Measurements from ENCODE around the gene TMEM129.
A peak's percentile ranks its signal among the peaks of the same experiment; 100 is the strongest.

The TMEM129 gene

GRCh38 chr4:1728061-1728980 is 7.2 kb upstream of the TMEM129 start:
- peaks cover 10 to 21% of the 10 kb centered on the region in 2 donors for H3K36me3 ChIP-seq (ENCODE audit: control insufficient read depth in 2 of 2, insufficient read depth in 2 of 2, low read length in 2 of 2)
- peaks cover 5% of the 10 kb centered on the region for H3K4me1 ChIP-seq (ENCODE audit: control insufficient read depth, insufficient read depth, low read length)
- no peaks in the 10 kb centered on the region for H3K27me3 ChIP-seq (ENCODE audit: control insufficient read depth in 1 of 2, insufficient read depth in 2 of 2, low read length in 2 of 2)
- H3K4me3 ChIP-seq (ENCODE audit: low read length in 2 of 2) = no peak overlapping the region
- no peak overlapping the region for H3K9ac ChIP-seq (ENCODE audit: low read length in 2 of 2)
- no peak overlapping the region for H3K27ac ChIP-seq (ENCODE audit: low read length)
- no peaks in the 10 kb centered on the region for H3K9me3 ChIP-seq (ENCODE audit: control insufficient read depth in 2 of 2, low read length in 2 of 2)

- H3K4me1 ChIP-seq (ENCODE audit: control insufficient read depth, insufficient read depth, low read length) = peaks cover 9% of the 10 kb centered on the region
- H3K9ac ChIP-seq (ENCODE audit: low read length in 2 of 2) = no peak overlapping the region
- no peak overlapping the region for H3K27ac ChIP-seq (ENCODE audit: low read length)
- no peaks in the 10 kb centered on the region for H3K9me3 ChIP-seq (ENCODE audit: control insufficient read depth in 2 of 2, low read length in 2 of 2)
- H3K27me3 ChIP-seq (ENCODE audit: control insufficient read depth in 1 of 2, insufficient read depth in 2 of 2, low read length in 2 of 2) = no peaks in the 10 kb centered on the region
- peaks cover 10 to 19% of the 10 kb centered on the region in 2 donors for H3K36me3 ChIP-seq (ENCODE audit: control insufficient read depth in 2 of 2, insufficient read depth in 2 of 2, low read length in 2 of 2)
- no peak overlapping the region for H3K4me3 ChIP-seq (ENCODE audit: low read length in 2 of 2)
Observed at GRCh38 chr4:1727117-1728031, 6.3 kb upstream of the TMEM129 start.

- Histone ChIP-seq H3K4me3 (ENCODE audit: low read length in 2 of 2) (no peak overlapping the region), H3K27ac (ENCODE audit: low read length) (no peak overlapping the region), H3K27me3 (ENCODE audit: control insufficient read depth in 1 of 2, insufficient read depth in 2 of 2, low read length in 2 of 2) (no peaks in the 10 kb centered on the region), H3K36me3 (ENCODE audit: control insufficient read depth in 2 of 2, insufficient read depth in 2 of 2, low read length in 2 of 2) (peaks cover 10 to 17% of the 10 kb centered on the region in 2 donors), H3K9me3 (ENCODE audit: control insufficient read depth in 2 of 2, low read length in 2 of 2) (no peaks in the 10 kb centered on the region), H3K9ac (ENCODE audit: low read length in 2 of 2) (no peak overlapping the region), H3K4me1 (ENCODE audit: control insufficient read depth, insufficient read depth, low read length) (peaks cover 16% of the 10 kb centered on the region)
Observed at GRCh38 chr4:1726146-1726934, 5.2 kb upstream of the TMEM129 start.

- Histone ChIP-seq H3K4me3 (ENCODE audit: low read length in 2 of 2) (no peak overlapping the region), H3K4me1 (ENCODE audit: control insufficient read depth, insufficient read depth, low read length) (peaks cover 16% of the 10 kb centered on the region), H3K36me3 (ENCODE audit: control insufficient read depth in 2 of 2, insufficient read depth in 2 of 2, low read length in 2 of 2) (peaks cover 10 to 11% of the 10 kb centered on the region in 2 donors), H3K9ac (ENCODE audit: low read length in 2 of 2) (no peak overlapping the region), H3K27me3 (ENCODE audit: control insufficient read depth in 1 of 2, insufficient read depth in 2 of 2, low read length in 2 of 2) (no peaks in the 10 kb centered on the region), H3K27ac (ENCODE audit: low read length) (no peak overlapping the region), H3K9me3 (ENCODE audit: control insufficient read depth in 2 of 2, low read length in 2 of 2) (no peaks in the 10 kb centered on the region)
Observed at GRCh38 chr4:1725521-1725920, 4.4 kb upstream of the TMEM129 start.

- Histone ChIP-seq H3K4me3 (ENCODE audit: low read length in 2 of 2) (no peak overlapping the region), H3K9ac (ENCODE audit: low read length in 2 of 2) (no peak overlapping the region), H3K4me1 (ENCODE audit: control insufficient read depth, insufficient read depth, low read length) (peaks cover 34% of the 10 kb centered on the region), H3K36me3 (ENCODE audit: control insufficient read depth in 2 of 2, insufficient read depth in 2 of 2, low read length in 2 of 2) (peaks cover 8 to 11% of the 10 kb centered on the region in 2 donors), H3K27me3 (ENCODE audit: control insufficient read depth in 1 of 2, insufficient read depth in 2 of 2, low read length in 2 of 2) (no peaks in the 10 kb centered on the region), H3K9me3 (ENCODE audit: control insufficient read depth in 2 of 2, low read length in 2 of 2) (no peaks in the 10 kb centered on the region), H3K27ac (ENCODE audit: low read length) (no peak overlapping the region)
Observed at GRCh38 chr4:1723131-1723801, 2.1 kb upstream of the TMEM129 start.

GRCh38 chr4:1722551-1723118 is 1.5 kb upstream of the TMEM129 start:
- H3K27me3 ChIP-seq (ENCODE audit: control insufficient read depth in 1 of 2, insufficient read depth in 2 of 2, low read length in 2 of 2) = no peaks in the 10 kb centered on the region
- no peak overlapping the region for H3K4me3 ChIP-seq (ENCODE audit: low read length in 2 of 2)
- peaks cover 38% of the 10 kb centered on the region for H3K4me1 ChIP-seq (ENCODE audit: control insufficient read depth, insufficient read depth, low read length)
- peaks cover 11 to 13% of the 10 kb centered on the region in 2 donors for H3K36me3 ChIP-seq (ENCODE audit: control insufficient read depth in 2 of 2, insufficient read depth in 2 of 2, low read length in 2 of 2)
- H3K27ac ChIP-seq (ENCODE audit: low read length) = no peak overlapping the region
- H3K9me3 ChIP-seq (ENCODE audit: control insufficient read depth in 2 of 2, low read length in 2 of 2) = no peaks in the 10 kb centered on the region
- H3K9ac ChIP-seq (ENCODE audit: low read length in 2 of 2) = no peak overlapping the region

- Histone ChIP-seq H3K27me3 (ENCODE audit: control insufficient read depth in 1 of 2, insufficient read depth in 2 of 2, low read length in 2 of 2) (no peaks in the 10 kb centered on the region), H3K4me1 (ENCODE audit: control insufficient read depth, insufficient read depth, low read length) (peaks cover 39% of the 10 kb centered on the region), H3K4me3 (ENCODE audit: low read length in 2 of 2) (peak overlapping the region in 1 of 2 donors; percentile 40), H3K9ac (ENCODE audit: low read length in 2 of 2) (no peak overlapping the region), H3K36me3 (ENCODE audit: control insufficient read depth in 2 of 2, insufficient read depth in 2 of 2, low read length in 2 of 2) (peaks cover 13 to 16% of the 10 kb centered on the region in 2 donors), H3K9me3 (ENCODE audit: control insufficient read depth in 2 of 2, low read length in 2 of 2) (no peaks in the 10 kb centered on the region), H3K27ac (ENCODE audit: low read length) (no peak overlapping the region)
Observed at GRCh38 chr4:1721666-1722550, 785 bp upstream of the TMEM129 start.

GRCh38 chr4:1720163-1720983 is 750 bp downstream of the TMEM129 start:
- H3K27me3 ChIP-seq (ENCODE audit: control insufficient read depth in 1 of 2, insufficient read depth in 2 of 2, low read length in 2 of 2) = no peaks in the 10 kb centered on the region
- H3K4me1 ChIP-seq (ENCODE audit: control insufficient read depth, insufficient read depth, low read length) = peaks cover 36% of the 10 kb centered on the region
- peak overlapping the region; percentile 74 to 90 for H3K4me3 ChIP-seq (ENCODE audit: low read length in 2 of 2)
- H3K9ac ChIP-seq (ENCODE audit: low read length in 2 of 2) = peak overlapping the region; percentile 84 to 86
- peaks cover 12 to 18% of the 10 kb centered on the region in 2 donors for H3K36me3 ChIP-seq (ENCODE audit: control insufficient read depth in 2 of 2, insufficient read depth in 2 of 2, low read length in 2 of 2)
- peak overlapping the region; percentile 90 for H3K27ac ChIP-seq (ENCODE audit: low read length)
- no peaks in the 10 kb centered on the region for H3K9me3 ChIP-seq (ENCODE audit: control insufficient read depth in 2 of 2, low read length in 2 of 2)

Measured in stomach smooth muscle (tissue), 2 donors.